ENCODE measurements around the gene TAGLN3.

DNA sequence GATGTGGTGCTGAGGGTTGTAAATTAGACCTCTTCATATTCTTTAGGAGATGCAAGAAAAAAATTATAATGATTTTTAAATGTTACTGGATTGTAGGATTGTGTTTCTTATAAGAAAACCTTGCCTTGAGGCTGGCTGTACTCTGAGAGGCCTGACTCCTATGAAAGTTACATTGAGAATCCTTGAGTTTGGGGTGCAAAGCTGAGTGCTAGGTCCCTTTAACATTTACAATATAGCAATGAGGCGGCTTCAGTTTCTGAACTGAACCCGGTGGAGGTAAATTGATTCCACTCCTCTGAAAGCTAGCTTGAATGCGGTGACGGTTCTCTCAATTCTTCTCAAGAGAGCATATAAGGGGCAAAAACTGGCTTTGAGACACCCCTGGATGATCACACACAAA, 35.7 kb downstream of the TAGLN3 start, which contains the start of gene TMPRSS7:
- TF ChIP-seq, protein P1, sequence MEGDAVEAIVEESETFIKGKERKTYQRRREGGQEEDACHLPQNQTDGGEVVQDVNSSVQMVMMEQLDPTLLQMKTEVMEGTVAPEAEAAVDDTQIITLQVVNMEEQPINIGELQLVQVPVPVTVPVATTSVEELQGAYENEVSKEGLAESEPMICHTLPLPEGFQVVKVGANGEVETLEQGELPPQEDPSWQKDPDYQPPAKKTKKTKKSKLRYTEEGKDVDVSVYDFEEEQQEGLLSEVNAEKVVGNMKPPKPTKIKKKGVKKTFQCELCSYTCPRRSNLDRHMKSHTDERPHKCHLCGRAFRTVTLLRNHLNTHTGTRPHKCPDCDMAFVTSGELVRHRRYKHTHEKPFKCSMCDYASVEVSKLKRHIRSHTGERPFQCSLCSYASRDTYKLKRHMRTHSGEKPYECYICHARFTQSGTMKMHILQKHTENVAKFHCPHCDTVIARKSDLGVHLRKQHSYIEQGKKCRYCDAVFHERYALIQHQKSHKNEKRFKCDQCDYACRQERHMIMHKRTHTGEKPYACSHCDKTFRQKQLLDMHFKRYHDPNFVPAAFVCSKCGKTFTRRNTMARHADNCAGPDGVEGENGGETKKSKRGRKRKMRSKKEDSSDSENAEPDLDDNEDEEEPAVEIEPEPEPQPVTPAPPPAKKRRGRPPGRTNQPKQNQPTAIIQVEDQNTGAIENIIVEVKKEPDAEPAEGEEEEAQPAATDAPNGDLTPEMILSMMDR (IDR thresholded peaks at IDR 0.05) = no peak
- no peak for TF ChIP-seq POLR2AphosphoS5 (IDR thresholded peaks at IDR 0.05)
- no peak for TF ChIP-seq POLR2A (IDR thresholded peaks at IDR 0.05)
